ENCODE measurements around the gene ARID1A.

- TF ChIP-seq CTCF (conservative IDR thresholded peaks at IDR 0.05; ENCODE audit: low read depth in 2 of 2) (no peak), CREB1 (CRISPR knock-in tag; IDR thresholded peaks at IDR 0.05; ENCODE audit: low read depth) (no peak), REST (IDR thresholded peaks at IDR 0.05; ENCODE audit: unreplicated experiment) (no peak), EZH2phosphoT487 (IDR thresholded peaks at IDR 0.05; ENCODE audit: unreplicated experiment) (no peak), EZH2 (IDR thresholded peaks at IDR 0.05; ENCODE audit: low read depth, unreplicated experiment) (no peak)
Measured at GRCh38 chr1:26664802-26665201, 31.0 kb upstream of the ARID1A start.

All from GM23338 (cell line).